Ecto neural progenitor cell (in vitro differentiated cells): ENCODE data around the gene NR4A1.
A peak's percentile ranks its signal among the peaks of the same experiment; 100 is the strongest.

Experiments used
- DNase-seq: peaks from one replicate; pipeline ENCODE4 v3.0.0-alpha.2; 2018; ENCODE audit warnings: low spot score

The NR4A1 gene

GRCh38 chr12:52050758-52051541 lies at the start of gene NR4A1:
TSS of gene NR4A1 (plus strand) at chr12:52051442. CDS start at chr12:52054329, 2,887 bp downstream.
- DNase-seq: peak; percentile 96

GRCh38 chr12:52003016-52003550 lies 48.2 kb upstream of the NR4A1 start:
- no peak for DNase-seq

- DNase-seq: no peak
Measured at GRCh38 chr12:52003591-52003990, 47.7 kb upstream of the NR4A1 start.

DNA sequence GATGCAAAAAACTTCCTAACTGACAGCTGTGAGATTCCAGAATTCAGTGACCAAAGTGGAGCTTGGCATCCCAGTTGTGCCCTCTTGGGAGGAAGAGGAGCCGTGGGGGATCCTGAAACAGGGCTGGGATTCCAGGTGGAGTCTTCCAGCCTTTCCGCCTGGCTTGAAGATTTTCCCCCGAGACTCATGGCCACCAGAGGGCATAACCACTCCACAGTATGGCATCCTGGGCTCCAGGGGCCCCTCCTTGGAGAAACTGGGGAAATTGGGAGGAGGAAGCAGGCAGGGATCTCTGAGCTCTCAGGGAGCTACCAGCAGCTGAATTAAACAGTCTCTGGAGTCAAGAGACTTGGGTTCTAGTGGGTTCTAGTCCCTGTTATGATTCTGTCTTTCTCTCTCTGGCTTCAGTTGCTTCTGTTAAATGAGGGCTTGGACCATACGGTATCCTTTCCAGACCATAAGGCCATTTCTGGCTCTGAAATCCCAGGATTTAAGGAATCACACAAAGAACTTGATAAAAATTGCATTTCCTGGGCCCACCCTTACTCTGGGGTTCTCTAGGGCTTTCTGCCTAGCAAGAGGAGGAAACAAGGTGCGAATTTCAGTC lies 47.1 kb upstream of the NR4A1 start:
- DNase-seq: peak; percentile 84

DNA sequence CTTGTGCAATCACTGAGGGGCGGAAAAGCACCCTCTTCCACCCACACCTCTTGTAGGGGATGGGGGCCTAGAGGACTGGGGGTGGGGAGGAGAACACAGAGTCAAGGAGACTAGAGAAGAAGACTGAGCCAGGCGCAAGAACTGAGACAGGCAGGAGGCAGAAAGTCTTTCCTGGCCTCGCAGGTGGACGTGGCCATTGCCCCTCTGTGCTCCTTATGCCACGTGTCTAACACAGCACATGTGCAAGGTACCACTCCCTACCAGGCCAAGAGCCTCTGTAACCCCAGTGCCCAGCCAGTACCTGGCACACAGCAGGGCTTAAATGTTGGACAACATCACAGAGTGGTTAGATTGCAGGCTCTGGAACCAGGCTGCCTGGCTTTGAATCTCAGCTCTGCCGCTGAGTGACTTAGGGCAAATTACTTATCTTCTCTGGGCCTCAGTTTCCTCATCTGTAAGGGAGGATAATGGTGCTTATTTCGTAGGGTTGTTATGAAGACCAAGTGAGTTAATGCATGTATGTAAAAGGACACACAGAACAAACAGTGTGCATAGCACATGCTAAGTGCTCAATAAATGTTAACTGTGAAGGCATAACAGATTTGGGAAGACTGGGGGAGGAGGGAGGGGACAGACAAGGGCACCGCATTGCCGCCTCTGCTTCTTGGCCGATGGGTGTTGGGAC lies 45.9 kb upstream of the NR4A1 start:
- no peak for DNase-seq

DNA sequence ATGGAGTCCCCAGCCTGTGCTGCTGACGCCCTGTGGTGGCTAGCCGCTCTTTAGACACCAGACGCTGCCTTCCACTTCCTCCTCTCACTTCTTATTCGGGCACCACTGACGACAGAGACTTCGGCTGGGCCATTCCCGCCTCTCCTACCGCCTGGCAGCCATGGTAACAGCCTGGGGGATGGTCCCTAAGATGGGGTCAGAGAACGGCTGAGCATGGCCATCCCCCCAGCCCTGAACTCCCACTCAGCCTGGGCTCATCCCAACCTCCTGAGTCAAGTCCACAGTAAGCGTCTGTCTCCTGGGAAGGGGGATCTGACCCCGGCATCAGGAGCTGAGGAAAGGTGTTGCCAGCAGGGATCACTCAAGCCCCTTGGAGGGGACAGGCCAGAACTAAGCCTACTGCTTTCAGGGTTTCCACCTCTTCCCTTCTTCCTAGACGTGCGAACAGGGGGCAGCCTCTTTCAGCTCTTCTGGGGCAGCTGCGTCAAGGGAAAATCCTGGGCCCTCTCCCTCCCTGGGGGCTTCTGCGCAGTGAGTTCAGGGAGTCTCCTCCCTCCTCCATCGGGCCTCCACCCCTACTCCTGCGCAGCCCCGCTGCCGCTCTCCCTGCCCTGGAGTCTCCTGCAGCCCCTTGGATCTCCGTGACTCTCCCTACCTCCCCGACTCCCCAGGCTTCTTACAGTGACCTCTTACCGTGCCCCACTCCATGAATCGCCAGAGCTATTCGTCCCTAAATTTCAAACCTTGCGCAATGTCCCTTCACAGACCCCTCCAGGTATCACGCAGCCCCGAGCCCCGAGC lies 45.1 kb upstream of the NR4A1 start:
- peak; percentile 75 for DNase-seq

DNA sequence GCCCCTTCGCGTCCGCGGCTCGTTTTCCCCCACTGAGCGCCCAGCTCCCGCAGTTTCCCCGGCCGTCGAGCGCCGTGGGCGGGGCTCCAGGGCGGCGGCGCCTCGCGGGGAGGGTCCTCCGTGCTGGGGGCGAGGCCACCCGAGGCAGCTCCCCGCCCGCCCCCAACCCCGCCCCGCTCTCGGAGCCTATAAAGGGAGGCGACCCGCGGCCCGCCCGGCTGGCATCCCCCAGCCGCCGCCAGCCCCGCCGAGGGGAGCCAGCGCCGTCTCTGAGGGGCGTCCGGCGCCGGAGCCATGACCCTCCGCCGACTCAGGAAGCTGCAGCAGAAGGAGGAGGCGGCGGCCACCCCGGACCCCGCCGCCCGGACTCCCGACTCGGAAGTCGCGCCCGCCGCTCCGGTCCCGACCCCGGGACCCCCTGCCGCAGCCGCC lies 44.5 kb upstream of the NR4A1 start, which contains the start of gene TAMALIN:
TAMALIN (plus strand) TSS at position 221 of the 432 bp plus-strand sequence; CDS start at position 295, 74 bp downstream.
- DNase-seq: peak; percentile 83

GRCh38 chr12:52007158-52007921 lies 43.9 kb upstream of the NR4A1 start:
- no peak for DNase-seq

- DNase-seq: no peak
Measured at GRCh38 chr12:52007982-52008510, 43.2 kb upstream of the NR4A1 start.

DNA sequence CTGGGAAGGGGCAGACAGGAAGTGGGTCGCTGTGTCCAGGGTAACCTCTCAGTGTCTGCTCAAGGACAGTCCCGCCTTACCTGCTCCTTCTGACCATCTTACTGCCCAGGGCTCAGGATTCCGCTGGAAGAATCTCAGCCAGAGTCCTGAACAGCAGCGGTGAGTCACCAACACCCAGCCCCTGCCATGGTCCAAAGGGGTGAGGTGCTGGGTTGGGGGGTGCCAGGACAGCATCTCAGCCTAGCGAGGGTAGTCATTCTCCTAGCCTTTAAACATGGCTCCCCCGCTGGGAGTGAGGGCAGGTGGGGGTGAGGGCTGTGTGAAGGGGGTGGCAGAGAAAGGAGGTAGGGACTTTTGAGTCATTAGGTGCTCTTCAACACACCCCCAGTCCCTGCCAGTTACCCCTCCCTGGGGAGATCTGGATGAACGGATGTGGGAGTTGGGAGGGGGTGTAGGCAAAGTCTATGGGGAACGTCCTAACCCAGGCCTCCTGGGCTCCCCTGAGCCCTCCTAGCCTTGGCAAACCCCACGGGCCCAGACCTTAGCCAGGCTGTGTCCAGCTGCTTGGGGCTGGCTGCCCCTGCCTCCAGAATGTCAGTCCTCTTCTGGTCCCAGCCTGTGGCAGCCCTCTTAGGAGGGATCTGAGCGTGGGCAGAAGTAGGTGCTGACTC lies 42.0 kb upstream of the NR4A1 start:
- no peak for DNase-seq

- peak; percentile 96 for DNase-seq
Measured at GRCh38 chr12:52010152-52010622, 41.1 kb upstream of the NR4A1 start.

GRCh38 chr12:52010692-52011601 lies 40.3 kb upstream of the NR4A1 start:
- no peak for DNase-seq

DNA sequence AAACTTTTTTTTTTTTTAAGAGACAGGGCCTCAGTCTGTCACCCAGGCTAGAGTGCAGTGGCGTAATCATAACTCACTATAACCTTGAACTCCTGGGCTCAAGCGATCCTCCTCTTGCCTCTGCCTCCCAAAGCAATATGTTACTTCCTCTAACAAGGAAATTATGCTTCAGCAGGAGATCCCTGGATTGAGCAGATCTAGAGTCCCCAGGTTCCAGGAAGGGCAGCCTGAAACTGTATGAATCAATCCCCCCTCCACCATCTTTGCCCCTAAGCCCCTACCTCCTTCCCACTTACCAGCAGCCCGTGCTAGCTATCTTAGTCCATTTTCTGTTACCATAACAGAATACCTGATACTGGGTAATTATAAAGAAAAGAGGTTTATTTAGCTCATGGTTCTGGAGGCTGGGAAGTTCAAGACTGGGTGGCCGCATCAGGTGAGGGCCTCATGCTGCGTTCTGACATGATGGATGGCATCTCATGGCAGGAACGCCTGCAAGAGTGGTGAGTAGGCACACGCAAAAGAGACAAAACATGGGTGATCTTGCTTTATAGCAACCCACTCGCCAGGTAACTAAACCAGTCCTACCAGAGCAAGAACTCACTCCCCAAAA lies 39.5 kb upstream of the NR4A1 start:
- DNase-seq: no peak

GRCh38 chr12:52013626-52014310 lies 37.5 kb upstream of the NR4A1 start:
- DNase-seq: no peak

GRCh38 chr12:52014567-52015530 lies 36.4 kb upstream of the NR4A1 start:
- DNase-seq: peak; percentile 77

- no peak for DNase-seq
Measured at GRCh38 chr12:52015532-52016041, 35.7 kb upstream of the NR4A1 start.
